Hematopoietic multipotent progenitor cell treated with erythropoietin and hydrocortisone succinate and interleukin-3 and kit ligand, for 6 days (in vitro differentiated cells): Measurements from ENCODE around the gene SLC13A3.
"Not testable (repeated sequence)": the region's sequence is repeated elsewhere in the genome, so short reads cannot be mapped to it uniquely, and the experiment has no call there.

Experiments used
- DNase-seq: peaks from one replicate; pipeline ENCODE4 v3.0.0-alpha.2; 2015

Gene SLC13A3

DNA sequence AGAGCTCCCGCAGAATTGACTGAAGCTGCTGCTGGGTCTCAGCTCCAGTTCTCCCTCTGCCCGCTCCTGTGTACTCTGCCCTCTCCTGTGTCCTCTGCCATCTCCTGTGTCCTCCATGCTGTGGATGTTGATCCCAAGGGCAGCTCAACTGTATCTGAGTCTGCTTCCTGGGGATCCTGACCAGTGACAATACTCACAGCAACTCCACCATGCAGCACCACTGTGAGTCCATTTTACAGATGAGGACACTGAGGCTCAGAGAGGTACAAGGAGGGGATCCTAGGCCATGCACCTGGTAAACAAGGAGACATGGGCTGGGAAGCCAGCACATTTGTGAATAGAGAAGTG is 29.4 kb upstream of the SLC13A3 start:
- no peak for DNase-seq

DNA sequence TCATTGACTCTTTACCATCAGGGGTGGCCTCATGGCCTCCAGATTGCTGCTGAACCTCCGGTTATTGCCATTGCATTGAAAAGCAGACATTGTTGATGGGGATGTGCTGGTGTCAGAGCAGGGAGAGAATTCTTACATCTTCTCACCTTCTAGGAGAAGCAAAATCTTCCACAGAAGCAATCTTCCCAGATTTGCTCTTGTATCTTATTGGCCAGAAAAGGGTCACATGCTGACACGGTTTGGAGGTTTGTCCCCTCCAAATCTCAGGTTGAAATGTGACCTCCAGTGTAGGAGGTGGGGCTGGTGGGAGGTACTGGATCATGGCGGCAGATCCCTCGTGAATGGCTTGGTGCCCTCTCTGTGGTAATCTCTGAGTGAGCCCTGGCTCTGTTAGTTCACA is 27.3 kb upstream of the SLC13A3 start:
- DNase-seq, result no peak

DNA sequence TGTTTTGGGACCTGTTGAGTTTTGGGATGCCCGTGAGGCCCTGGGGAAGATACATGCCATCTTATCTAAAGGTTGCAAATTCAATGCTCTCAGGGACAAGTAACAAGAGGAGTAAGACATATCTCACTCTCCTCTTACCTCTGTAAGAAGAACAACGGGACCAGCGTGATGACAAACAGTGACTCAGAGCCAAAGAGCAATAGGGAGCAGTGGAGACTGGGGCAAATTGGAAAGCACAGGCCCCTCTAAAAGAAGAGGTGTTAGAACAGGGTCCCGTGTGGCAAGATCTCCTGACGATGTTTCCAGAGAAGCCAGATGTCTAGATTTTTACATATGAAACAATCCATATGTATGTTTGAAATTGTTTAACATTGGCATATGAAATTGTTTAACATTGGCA is 26.3 kb upstream of the SLC13A3 start:
- no peak for DNase-seq

DNA sequence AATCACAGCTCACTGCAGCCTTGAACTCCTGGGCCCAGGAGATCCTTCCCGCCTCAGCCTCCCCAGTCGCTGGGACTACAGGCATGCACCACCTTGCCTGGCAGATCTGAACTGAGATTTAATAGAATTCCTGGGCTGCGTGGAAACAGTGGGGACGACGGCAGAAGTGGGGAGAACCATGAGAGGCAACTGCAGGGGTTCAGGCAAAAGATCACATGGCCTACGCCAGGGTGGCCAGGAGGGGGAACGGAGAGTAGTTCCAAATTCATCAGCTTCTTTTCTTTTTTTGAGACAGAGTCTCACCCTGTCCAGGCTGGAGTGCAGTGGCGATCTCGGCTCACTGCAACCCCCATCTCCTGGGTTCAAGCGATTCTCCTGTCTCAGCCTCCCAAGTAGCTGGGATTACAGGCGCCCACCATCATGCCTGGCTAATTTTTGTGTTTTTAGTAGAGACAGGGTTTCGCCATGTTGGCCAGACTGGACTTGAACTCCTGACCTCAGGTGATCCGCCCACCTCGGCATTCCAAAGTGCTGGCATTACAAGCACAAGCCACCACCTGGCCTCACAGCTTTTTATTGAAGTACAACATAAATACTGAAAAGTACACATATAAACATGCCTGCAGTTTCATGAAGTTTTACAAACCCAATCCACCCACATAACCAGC is 25.5 kb upstream of the SLC13A3 start:
- not testable (repeated sequence) for DNase-seq

DNA sequence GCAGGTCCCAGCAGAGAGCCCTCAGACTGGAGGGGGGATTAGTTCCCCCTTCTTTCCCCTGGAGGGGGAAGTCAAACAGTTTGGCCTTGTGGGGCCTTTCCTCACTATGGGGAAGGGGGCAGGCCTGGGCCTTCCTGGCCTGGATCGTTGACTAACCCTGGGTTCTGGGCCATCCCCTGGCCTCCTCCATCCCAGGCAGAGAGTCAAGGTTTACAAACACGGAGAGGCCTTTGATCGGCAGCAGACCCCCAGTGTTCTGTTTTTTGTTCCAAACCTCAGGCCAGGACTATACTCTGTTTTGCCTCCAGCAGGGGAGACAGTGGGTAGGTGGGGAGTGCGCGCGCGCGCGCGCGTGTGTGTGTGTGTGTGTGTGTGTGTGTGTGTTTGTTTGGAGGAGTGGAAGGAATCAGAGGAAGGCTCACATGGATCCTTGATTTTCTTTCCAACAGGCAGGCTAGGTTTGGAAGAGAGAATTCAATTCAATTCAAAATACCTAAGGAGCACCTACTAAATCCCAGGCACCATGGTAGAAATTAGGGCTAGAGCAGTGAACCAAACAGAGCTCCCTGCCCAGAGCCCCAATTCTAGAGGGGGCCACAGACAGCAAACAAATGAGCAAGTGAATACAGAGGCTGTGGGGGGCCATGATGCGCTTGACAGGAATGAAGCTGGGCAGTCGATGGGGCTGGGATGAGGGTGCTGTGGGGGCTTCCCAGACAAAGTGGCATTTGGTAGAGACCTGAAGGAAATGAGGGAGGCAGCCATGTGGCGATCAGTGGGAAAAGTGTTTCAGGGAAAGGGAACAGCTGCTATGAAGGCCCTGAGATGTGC is 23.2 kb upstream of the SLC13A3 start:
- no peak for DNase-seq

DNA sequence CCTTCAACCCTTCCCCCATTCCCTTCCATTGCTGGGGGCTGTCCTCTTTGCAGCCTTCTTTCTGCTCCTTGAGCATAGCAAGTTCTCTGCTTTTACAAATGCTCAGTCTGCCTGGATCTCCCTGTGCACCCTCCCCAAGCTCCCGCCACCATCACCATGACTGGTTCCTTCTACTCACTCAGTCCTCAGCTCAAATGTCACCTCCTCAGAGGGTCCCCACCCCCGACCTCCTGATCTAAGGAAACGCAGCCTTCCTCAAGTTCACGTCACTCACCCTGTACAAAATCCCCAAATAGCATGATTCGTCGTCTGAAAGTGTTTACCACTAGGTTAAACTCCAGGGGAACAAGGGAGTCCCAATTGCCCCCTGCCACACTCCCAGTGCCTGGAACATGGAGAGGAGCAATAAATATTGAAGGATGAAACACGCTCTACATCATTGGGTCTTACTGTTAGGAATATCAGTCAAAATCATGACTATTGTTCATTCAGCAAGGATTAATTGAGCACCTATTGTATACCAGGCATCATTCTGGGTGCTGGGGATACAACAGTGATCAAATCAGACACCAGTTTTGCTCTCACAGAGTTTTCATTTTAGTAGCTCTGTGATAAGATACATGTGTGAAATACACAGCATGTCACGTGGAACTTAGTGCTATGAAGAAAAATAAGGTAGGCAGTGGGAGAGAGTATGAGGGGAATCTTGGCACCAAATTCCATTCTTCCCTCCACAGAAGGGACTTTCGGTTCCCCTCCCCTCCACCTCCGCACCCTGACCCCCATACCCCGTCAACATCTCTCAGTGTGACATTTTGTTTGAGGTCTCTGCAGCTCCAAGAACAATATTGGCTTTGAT is 22.4 kb upstream of the SLC13A3 start:
- DNase-seq, result no peak

DNA sequence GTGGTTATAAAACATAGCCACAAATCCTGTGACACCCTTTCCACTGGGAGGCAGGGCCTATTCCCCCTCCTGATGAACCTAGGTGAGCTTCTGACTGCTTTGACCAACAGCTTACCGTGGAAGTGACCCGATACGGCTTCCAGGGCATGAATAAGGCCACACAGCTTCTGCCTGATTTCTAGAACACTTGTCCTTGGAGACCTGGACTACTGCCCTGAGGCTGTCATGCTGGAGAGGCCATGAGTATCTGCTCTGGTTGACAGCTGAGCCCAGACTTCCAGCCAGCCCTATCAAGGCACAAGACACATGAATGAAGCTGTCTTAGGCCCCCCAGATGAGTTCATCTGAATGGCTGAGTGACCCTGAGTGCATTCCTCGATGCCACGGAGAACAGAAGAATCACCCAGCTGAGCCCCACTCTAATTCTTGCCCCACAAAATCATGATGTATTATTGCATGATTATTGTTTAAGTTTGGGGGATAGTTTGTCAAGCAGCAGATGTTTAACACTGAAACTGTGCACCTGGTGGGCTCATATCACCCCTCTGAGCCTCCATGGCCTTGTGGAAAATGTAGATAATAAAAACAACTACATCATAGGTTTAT is 21.4 kb upstream of the SLC13A3 start:
- no peak for DNase-seq

DNA sequence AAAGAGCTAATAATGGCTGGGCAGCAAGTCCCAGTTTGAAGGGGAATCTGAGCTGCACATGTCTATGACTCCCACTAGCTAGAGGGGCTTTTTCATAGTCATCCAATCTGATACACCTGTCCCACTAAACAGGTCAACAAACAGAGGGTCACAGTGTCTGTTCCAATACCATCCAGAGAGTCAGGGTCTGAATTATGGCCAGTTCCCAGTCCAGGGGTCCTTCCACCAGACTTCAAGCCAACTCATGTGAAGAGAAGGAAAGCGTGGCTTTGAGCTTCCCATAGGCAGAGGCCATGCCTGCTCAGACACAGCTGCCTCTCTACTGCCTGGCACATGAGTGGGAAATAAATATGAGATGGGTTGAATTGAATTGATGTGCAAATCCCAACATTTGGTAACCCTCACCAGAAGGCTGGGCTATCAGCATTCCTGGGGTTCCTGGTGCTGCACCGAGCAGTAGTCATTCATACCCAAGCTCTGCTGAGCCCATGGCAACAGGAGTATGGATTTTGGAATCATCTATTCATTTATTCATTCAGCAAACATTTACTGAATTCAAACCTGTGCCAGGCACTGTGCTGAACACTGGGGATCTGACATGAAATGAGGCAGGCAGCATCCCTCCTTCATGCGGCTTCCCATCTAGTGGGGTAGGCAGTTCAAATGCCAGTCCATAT is 20.7 kb upstream of the SLC13A3 start:
- no peak for DNase-seq

DNA sequence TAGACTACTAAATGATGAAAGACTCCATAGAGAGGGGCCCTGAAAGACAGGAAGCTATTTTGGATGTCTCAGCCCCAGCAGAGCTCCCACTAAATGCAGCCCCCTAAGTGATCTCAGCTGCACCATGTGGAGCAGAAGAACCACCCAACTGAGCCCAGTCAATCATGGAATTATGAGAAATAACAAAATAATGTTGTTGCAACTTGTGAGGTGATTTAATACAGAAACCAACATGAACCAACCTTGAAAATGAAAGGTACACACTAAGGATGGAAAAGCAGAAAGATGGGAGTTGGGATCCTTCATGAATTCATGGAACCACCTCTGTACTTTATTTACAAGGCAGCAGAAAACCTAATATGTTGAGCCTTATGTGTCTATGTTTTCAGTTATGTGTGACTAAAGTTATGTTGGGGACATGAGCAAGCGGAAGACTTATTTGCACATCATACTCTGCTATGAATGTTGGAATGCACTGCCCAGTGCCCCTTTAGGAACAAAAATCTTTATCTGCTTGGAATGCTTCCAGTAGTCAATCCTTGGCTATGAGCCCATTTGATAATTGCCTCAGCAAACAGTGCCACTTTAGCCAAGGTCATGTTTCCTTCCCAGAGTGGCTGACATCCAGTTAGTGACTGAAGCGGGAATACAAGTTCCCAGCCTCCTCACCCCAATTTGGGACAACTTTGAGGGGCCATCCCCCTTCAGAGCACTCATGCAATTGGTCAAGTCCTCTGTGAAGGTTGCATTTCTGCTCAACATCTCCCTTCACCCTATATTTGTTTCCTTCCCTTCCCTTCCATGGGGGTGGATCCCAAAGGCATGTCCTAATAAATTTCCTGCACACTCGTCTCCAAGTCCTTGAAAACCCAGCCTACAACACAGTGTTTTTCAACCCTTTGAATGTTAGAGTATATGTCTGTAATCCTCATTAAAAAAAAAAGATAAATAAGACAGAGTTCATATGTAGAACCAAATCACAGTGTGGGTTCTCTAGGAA is 19.6 kb upstream of the SLC13A3 start:
- DNase-seq, result no peak

DNA sequence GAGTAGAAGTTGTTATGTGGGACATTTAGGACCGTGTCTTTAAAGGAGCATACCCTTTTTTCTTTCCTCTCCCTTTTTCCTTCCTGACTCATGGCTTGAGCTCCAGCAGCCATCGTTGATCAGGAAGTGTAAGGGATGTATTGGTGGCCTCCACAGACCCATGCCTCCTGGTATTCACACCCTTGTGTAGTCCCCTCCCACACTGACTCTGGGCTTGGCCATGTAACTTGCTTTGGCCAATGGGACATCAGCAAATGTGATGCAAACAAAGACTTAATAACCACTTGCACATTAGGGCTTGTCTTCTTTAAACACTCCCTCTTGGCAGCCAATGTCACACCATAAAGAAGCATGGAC is 18.9 kb upstream of the SLC13A3 start:
- DNase-seq, result no peak

DNA sequence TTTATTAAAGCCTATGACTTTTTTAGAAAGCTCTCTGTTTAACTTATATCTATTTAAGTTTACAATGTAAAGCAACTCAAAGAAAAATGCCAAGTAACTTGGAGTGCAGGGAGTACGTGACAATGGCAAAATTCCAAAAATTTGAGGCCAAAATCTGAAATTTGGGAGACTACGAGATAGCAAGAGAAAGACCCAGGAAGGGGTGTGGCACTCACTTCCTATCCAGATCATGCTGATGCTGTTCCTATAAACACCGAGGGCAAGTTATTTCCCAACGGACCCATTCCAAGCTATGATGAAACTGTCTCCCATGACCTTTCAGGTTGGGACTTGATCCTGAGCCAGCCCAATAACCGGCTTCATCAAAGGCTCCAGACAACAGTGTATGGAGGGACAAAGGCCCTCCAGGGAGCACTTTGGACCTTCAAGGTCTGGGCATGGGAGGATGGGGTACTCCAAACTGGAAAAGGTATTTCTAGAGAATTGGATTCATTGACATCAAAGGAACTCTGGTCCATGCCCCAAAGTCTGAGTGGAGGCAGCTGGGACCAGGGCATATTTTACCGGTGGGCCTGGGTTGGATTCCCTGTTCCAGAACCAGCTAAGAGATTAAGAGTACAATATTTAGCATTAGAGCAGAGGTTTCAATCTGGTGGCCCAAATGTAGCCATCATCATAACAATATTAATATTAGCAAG is 15.7 kb upstream of the SLC13A3 start:
- no peak for DNase-seq

DNA sequence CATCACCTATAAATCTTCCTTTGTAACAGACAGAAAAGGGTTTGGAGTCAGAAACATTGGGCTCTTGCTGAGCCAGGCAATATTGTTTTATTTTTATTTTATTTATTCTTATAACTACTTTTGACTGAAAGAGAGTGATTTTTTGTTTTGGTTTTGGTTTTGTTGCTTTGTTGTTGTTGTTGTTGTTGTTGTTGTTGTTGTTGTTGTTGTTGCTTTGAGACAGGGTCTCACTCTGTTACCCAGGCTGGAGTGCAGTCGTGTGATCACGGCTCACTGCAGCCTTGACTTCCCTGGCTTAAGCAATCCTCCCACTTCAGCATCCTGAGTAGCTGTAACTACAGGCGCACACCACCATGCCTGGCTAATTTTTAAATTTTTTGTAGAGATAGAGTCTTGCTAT is 15.0 kb upstream of the SLC13A3 start:
- DNase-seq, result no peak

DNA sequence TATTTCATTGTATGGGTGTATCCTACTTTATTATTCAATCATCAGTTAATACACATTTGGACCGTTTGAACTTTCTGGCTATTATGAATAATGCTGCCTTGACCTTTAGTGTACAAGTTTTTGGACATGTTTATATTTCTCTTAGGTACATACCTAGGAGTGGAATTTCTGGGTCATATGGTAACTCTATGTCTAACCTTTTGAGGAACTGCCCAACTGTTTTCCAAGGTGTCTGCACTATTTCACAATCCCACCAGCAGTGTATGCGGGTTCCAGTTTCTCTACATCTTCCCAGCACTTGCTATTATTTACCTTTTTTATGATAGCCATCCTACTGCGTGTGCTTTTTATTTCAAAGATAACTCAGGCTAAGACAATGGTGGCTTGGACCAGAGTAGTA is 14.3 kb upstream of the SLC13A3 start:
- DNase-seq, result no peak

DNA sequence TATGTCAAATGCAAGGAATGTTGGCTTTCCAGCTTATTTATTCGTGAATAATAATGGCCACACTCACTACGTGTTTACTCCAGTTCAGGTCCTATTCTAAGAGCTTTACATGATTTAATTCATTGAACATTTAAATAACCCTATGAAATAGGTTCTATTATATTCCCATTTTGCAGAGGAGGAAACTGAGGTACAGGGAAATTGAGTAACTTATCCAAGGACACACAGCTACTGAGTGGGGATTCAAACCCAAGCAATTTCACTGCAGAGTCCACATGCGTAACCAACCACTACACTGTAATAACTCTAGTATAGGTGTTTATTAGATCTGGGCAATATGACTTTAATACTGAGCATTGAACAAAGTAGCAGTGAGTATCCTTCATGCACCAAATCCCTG is 12.3 kb upstream of the SLC13A3 start:
- DNase-seq, result no peak

DNA sequence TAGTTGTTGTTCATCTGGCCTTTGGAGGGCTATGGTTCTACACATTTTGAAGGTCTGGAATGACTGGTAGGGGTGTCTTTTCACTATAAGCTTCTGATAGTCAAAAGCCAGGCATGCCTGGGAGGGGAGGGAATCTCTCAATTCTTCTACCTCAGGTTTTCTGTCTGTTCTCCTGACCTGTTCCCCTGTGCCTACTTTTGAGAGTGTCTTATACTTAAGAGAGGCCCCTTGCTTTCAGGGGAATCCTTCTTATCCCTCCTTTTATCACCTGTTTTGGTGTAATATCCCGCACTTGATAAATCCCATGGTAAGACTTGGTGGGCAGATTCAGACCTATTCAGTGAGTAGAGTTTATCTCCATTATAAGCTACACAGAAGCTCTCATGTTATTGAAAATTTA is 10.4 kb upstream of the SLC13A3 start:
- no peak for DNase-seq

DNA sequence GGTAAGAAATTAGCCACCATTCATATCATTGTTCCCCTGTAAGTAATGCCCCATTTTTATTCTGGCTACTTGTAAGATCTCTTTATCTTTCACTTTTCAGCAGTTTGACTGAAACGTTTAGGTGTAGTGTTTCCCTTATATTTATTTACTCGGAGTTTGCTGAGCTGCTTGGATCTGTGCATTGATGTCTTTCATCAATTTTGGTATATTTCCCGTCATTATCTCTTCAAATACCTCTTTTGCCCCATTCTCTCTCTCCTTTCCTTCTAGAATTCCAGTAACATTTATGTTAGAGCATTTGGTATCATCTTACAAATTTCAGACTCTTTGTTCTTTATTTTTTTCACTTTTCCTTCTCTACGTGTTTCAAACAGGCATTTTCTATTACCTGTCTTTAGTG is 9.2 kb upstream of the SLC13A3 start:
- no peak for DNase-seq

DNA sequence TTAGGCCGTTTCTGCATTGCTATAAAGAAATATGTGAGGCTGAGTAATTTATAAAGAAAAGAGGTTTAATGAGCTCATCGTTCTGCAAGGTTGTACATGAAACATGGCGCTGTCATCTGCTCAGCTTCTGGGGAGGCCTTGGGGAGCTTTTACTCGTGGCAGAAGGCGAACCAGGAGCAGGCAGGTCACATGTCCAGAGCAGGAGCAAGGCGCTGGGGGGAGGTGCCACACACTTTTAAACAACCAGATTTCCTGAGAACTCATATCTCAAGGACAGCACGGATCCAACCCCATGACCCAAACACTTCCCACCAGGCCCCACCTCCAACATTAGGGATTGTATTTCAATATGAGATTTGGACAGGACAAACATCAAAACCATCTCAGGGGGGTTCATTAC is 6.4 kb upstream of the SLC13A3 start:
- DNase-seq, result no peak

DNA sequence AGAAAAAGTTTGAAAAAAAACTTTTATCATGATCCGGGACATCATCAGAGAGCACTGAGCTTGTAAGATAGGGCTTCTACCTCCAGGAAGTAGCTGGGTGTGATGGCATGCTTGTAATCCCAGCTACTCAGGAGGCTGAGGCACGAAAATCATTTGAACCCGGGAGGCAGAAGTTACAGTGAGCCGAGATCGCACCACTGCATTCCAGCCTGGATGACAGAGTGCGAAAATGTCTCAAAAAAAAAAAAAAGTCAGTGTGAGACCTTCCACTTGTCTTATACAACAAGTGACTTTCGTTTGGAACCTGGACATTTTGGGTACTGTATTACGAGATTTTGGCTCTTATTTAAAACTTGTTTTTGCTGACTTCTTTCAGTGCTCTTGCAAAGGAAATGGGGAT is 5.9 kb upstream of the SLC13A3 start:
- DNase-seq, result no peak

DNA sequence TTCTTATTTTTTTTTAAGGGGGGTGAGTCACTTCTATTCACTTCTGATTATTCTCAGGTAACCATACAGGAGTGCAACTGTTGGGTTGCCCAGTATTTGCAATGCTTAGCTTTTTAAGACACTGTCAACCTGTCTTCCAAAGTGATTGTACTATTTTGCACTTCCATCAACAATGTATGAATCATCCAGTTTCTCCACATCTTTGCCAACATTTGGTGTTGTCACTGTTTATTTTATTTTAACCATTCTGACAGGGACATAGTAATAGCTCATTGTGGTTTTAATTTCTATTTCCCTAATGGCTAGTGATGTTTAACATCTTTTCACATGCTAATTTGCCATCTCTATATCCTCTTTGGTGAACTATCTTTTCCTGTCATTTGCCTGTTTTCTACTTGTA is 1.4 kb upstream of the SLC13A3 start:
- no peak for DNase-seq

DNA sequence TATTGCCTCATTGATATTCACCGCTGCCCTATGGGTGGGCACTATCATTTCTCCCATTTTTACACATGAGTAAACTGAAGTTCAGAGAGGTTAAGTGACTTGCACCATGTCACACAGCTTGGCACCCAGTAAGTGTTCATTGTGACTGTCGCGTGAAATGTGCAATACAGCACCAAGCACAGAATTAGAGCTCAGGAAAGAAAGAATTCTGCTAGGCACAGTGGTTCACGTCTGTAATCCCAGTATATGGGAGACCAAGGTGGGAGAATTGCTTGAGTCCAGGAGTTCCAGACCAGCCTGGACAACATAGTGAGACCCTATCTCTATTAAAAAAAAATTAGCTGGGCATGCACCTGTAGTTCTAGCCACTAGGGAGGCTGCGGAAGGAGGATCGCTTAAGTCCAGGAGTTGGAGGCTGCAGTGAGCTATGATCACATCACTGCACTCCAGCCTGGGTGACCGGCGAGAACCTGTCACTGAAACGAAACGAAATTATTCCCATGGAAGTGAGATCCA is 626 bp downstream of the SLC13A3 start:
- no peak for DNase-seq
